HG02759 (cell line): ENCODE data around the gene UBE2D2.

Source experiments
- ATAC-seq: cut with Tn5 transposase; IDR thresholded peaks from one replicate; pipeline ENCODE4 v1.9.1; 2021; ENCODE audit warnings: mild to moderate bottlenecking, moderate library complexity; ENCODE audit not compliant: unreplicated experiment

The UBE2D2 gene

DNA sequence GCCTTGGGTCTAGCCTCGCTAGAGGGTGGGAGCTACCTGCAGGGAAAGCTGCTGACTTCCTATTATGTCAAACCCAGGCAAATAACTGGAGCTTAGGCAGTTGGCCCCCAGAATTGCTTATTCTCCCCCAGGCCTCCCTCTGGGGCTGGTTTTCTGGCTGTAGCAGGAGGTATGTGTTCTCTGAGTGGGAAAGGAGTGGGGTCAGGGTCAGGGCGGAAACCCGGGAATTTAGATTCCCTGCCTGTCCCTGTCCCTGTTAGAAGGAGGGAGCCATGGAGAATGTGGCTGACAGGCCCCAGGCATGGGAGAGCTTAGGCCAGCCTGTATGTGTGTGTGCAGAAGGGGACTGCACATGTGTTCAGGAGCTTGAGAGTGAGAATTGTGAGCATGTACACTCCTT is 73.4 kb downstream of the UBE2D2 start:
- ATAC-seq: no peak

DNA sequence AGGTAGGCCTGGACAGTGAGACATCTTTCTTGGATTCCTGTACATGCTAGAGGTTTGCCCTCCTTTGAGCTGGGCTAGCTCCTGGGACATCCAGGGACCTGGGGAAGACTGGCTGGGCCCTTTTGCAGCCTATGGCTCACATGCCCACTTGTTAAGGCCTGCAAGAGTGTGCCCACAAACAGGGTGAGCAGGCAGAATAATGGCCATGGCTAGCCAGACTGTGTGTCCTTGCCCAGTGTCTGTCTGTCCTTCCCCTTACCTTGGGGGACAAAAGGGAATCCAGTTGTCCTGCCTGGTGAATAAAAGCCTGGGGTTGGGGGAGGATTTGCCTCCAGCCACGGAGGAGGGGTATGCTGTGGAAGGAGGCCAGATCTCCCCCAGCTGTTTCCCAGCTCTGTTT is 74.1 kb downstream of the UBE2D2 start:
- no peak for ATAC-seq

- ATAC-seq: no peak
Observed at GRCh38 chr5:139635606-139636206, 74.6 kb downstream of the UBE2D2 start.

GRCh38 chr5:139636207-139636792 is 75.2 kb downstream of the UBE2D2 start:
- ATAC-seq: peak; percentile 78

DNA sequence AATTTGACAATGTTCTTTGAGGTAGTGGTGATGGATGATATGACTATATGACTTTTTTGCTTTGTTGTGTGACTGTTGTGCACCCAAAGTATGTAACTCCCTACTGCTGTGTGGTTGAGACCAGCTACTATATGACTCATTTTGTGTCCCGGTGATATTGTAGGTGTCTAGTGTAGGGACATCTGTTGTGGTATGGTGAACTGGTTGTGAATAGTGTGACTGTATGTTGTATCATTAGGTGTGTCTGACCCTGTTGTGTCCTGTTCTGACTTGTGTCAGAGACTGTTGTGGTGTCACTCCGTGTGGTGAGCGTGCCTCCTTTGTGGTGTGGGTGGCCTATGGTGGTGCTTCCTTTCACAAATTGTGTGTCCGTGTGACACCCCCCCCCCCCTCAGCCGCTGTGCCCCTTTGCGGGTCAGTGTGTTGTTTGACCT is 75.9 kb downstream of the UBE2D2 start:
- no peak for ATAC-seq

DNA sequence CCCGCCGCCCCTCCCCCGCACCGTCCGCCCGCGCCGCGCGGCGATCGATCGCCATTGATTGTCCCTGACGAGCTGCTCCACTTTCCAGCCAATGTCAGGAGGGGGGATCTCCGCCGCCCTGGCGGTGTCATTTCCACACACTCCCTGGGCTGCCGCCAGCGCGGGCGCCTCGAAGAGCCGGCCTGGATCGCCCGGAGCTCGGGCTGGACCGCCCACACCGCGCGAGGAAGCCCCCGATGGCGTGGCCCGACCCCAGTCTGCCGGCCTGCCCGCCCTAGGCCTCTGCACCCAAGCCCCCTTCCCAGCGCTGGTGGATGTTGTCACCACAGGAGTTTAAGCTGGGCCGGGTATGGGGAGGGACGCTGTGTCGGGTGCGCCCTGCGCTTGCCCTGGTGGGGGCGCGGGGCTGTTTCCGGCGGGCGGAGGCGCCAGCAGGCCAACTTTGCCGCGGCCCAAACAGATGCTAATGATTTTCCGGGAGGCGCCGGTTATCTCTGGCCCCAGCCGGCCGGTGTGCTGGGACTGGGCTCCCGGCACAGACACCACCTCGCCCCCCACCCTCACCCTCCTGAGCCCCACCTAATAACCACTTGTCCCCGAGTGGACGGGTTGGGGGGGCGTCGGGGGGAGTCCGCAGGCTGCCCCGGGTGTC is 76.4 kb downstream of the UBE2D2 start:
- peak; percentile 33 for ATAC-seq

GRCh38 chr5:139638090-139638735 is 77.1 kb downstream of the UBE2D2 start:
- ATAC-seq: peak; percentile 19

DNA sequence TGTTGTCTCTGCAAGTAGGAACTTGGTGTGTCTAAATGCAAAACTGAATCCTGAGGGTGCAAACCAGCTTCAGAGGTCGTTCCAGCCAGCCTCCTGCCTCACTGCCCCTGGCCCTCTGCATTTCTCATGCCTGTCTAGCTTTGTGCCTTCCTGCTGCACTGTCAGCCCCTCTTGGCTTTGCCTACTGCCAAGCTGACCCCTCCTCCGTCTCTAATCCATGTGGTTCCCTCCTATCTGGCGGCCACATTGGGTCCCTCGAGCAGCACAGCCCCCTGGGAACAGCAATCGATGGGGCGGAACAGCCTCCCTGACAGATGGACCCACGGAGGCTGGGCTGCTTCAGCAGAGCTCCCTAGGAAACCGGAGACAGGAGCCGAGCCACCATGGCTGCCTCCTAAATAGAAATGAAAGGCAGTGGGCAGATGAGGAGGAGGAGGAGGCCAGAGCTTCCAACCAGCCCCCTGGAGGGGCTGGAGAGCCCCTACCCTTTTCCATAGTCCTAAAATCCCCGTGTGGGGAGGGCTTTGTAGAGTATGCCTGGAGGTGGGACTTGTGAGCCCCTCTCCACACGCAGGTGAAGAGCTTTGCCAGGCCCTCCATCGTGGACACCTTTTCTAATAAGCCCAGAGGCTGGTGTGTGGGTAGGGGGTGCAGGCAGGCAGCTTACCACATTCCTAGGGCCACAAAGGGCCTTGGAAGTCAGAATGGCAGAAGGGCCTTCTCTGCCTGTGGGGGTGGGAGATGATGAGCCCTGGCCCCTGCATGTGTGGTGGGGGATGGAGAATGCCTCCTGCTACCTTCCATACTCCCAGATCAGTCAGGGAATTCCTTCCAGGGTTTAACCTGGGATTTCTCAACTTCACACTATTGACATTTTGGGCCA is 77.8 kb downstream of the UBE2D2 start:
- ATAC-seq: no peak

- no peak for ATAC-seq
Observed at GRCh38 chr5:139639619-139640380, 78.7 kb downstream of the UBE2D2 start.

GRCh38 chr5:139640421-139641115 is 79.4 kb downstream of the UBE2D2 start:
- no peak for ATAC-seq

- ATAC-seq: no peak
Observed at GRCh38 chr5:139641116-139642080, 80.3 kb downstream of the UBE2D2 start.

DNA sequence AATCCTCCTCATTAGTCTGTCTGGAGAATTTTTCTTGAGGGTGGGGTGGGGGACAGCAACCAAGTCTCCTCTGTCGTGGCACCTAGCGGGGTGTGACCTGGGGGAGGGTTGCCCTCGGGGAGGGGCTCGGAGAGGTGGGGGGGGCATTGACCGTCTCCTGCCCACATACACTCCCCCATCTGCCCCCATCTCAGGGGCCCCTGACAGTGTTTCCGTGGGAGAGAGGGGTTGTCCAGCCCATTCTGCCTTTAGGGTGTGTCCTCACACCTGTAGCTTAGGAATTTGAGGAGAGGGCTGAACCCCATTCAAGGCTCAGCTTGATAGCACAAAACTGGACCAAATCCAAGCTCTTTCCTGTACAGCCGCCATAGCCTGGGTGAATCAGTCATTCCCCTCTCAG is 81.1 kb downstream of the UBE2D2 start:
- no peak for ATAC-seq

GRCh38 chr5:139642891-139643871 is 82.0 kb downstream of the UBE2D2 start:
- no peak for ATAC-seq

- no peak for ATAC-seq
Observed at GRCh38 chr5:139644001-139644456, 82.9 kb downstream of the UBE2D2 start.

GRCh38 chr5:139644646-139645429 is 83.7 kb downstream of the UBE2D2 start:
- ATAC-seq: no peak

DNA sequence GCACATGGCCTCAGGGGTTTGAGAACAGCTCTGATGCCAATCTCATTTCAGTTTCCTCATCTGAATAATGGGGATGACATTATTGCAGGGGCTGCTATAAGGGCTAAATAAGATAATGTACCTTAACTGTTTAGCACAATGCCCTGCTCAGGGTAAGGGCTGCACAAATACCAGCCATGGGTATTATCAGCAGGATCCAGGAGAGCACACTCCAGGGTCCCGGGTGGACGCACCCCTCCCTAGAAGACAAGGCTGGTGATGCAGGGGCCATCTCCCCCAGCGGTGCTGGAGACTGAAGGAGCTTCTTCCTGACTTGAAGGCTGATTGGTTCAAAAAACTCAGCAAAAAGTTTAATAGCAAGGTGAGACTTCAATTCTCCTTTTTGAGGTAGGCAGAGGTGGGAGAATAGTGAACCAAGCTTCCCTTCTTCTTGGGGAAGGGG is 84.3 kb downstream of the UBE2D2 start:
- no peak for ATAC-seq
